Measurements from ENCODE around the gene MYO10.

GRCh38 chr5:16759147-16759773 lies 176.8 kb downstream of the MYO10 start:
- no peak for TF ChIP-seq CTCF (conservative IDR thresholded peaks at IDR 0.05; ENCODE audit: low read length)
- no peak for TF ChIP-seq EZH2phosphoT487 (IDR thresholded peaks at IDR 0.05; ENCODE audit: borderline replicate concordance, low read depth, low read length)

All from OCI-LY7 (cell line).